Measurements from ENCODE around the gene SPATA32.

Gene SPATA32

GRCh38 chr17:45228763-45229539 is 32.9 kb downstream of the SPATA32 start:
- peak; percentile 63 for DNase-seq (ENCODE audit: low read depth)

GRCh38 chr17:45227926-45228762 is 33.8 kb downstream of the SPATA32 start:
- DNase-seq (ENCODE audit: low read depth) = no peak

- DNase-seq (ENCODE audit: low read depth) = no peak
These were observed 34.6 kb downstream of the SPATA32 start for GRCh38 chr17:45227101-45227925.

- no peak for DNase-seq (ENCODE audit: low read depth)
These were observed 35.3 kb downstream of the SPATA32 start for GRCh38 chr17:45226576-45226975.

- peak; percentile 90 for DNase-seq (ENCODE audit: low read depth)
These were observed 35.8 kb downstream of the SPATA32 start for GRCh38 chr17:45225964-45226530.

- no peak for DNase-seq (ENCODE audit: low read depth)
These were observed 36.7 kb downstream of the SPATA32 start for GRCh38 chr17:45225051-45225700.

- DNase-seq (ENCODE audit: low read depth) = no peak
These were observed 37.2 kb downstream of the SPATA32 start for GRCh38 chr17:45224671-45225050.

GRCh38 chr17:45223539-45224528 is 38.1 kb downstream of the SPATA32 start:
- DNase-seq (ENCODE audit: low read depth) = no peak

GRCh38 chr17:45222996-45223538 is 38.8 kb downstream of the SPATA32 start:
- DNase-seq (ENCODE audit: low read depth) = no peak

GRCh38 chr17:45222289-45222995 is 39.5 kb downstream of the SPATA32 start:
- DNase-seq (ENCODE audit: low read depth) = peak; percentile 37

- no peak for DNase-seq (ENCODE audit: low read depth)
These were observed 39.9 kb downstream of the SPATA32 start for GRCh38 chr17:45222014-45222288.

- peak; percentile 42 for DNase-seq (ENCODE audit: low read depth)
These were observed 40.5 kb downstream of the SPATA32 start, which contains the start of gene FMNL1 for GRCh38 chr17:45221081-45222013. TSS of gene FMNL1 (plus strand) at chr17:45221885. CDS start at chr17:45222125, 240 bp downstream.

- DNase-seq (ENCODE audit: low read depth) = no peak
These were observed 41.8 kb downstream of the SPATA32 start for GRCh38 chr17:45220079-45220478.

GRCh38 chr17:45218895-45219661 is 42.8 kb downstream of the SPATA32 start:
- DNase-seq (ENCODE audit: low read depth) = peak; percentile 91
